Measurements from ENCODE around the gene ASAP2.

GRCh38 chr2:9292426-9292825 is 85.8 kb downstream of the ASAP2 start:
- TF ChIP-seq CTCF (IDR thresholded peaks at IDR 0.05) (no peak), POLR2A (IDR thresholded peaks at IDR 0.05) (no peak)
